Hematopoietic multipotent progenitor cell treated with erythropoietin and hydrocortisone succinate and interleukin-3 and kit ligand, for 15 days (in vitro differentiated cells): ENCODE data around the gene FARP2.

Source experiments
- DNase-seq: peaks from one replicate; pipeline ENCODE4 v3.0.0-alpha.2; 2015; ENCODE audit warnings: low spot score

The FARP2 gene

DNA sequence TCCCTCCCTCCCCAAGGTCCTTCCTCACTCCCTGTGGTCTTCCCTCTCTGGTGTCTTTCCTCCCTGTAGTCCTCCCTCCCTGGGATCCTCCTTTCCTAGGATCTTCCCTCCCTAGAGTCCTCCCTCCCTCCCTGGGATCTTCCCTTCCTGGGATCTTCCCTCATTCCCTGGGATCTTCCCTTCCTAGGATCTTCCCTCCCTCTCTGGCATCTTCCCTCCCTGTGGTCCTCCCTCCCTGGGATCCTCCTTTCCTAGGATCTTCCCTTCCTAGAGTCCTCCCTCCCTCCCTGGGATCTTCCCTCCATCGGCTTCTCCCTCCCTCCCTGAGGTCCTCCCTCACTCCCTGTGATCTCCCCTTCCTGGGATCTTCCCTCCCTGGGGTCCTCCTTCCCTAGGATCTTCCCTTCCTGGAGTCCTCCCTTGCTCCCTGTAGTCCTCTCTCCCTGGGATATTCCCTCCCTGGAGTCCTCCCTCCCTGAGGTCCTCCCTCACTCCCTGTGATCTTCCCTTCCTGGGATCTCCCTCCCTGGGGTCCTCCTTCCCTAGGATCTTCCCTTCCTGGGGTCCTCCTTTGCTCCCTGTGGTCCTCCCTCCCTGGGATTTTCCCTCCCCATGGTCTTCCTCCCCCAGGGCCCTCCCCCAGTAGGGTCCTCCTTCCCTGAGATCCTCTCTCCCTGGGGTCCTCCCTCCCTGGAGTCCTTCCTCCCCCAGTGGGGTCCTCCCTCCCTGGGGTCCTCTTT lies 129.3 kb downstream of the FARP2 start:
- DNase-seq = no peak

DNA sequence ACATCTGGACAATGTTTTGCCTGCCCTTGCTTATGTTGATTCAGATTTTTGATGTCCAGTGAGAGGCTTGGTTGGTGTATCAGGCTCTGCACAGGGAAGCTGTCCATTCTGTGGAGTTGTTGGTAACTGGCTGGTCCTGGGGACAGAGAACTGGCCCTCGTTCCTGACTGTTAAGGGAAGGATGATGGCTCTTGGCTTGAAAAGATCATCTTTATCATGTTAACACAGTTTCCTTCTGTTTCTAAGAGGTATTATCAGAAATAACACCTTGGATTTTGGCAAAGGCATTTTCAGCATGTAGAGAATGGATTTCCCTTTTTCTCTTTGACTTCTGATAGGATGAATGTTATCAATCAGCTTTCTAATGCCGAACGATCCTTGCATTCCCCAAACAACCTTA lies 133.0 kb downstream of the FARP2 start:
- DNase-seq = peak; percentile 74

- peak; percentile 87 for DNase-seq
Measured at GRCh38 chr2:241489733-241490680, 133.9 kb downstream of the FARP2 start.

- DNase-seq = no peak
Measured at GRCh38 chr2:241490825-241491506, 134.9 kb downstream of the FARP2 start.

DNA sequence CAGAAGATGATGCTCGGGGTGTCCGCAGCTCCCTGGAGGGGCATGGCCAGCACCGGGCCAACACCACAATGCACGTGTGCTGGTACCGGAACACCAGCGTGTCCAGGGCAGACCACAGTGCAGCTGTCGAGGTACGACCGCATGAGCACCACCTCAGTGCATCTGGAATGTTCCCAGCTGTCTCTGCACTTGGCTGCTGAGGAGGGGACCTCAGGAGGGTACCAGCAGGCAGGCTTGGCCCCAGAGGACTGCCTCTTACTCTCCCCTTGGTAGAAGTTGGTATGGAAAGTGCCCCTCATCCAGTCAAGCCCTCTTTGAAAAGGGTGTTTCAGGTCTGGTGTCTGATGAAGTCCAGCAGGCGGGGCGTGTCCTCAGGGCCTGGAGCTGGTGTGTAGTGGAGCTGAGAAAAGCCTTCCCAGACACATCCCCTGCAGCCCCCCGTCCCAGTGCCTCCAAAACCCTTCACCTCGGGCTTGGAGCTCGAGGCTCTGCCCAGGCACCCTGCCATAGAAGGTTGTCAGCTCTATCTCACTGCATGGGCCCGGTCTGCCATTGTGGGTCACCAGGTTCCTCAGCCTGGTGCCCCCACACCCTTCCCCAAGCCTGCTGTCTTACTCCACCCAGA lies 135.6 kb downstream of the FARP2 start:
- DNase-seq = no peak

GRCh38 chr2:241492174-241492565 lies 136.1 kb downstream of the FARP2 start:
- DNase-seq = no peak

DNA sequence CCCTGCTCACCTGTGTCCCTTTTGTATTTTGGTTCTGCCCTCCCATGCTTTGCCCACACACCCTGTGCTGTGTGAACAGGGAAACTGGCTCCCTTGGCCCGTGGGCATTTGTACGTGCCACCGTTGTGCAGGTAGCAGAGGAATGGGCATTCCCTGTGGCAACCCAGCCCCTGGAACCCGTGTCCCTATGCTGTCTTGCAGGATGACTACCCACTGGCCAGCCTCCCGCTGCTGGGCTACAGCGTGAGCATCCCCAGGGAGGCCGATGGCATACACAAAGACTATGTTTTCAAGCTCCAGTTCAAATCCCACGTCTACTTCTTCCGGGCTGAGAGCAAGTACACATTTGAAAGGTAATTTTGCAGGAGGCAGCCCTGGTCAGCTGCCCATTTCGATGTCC lies 137.0 kb downstream of the FARP2 start:
- no peak for DNase-seq

DNA sequence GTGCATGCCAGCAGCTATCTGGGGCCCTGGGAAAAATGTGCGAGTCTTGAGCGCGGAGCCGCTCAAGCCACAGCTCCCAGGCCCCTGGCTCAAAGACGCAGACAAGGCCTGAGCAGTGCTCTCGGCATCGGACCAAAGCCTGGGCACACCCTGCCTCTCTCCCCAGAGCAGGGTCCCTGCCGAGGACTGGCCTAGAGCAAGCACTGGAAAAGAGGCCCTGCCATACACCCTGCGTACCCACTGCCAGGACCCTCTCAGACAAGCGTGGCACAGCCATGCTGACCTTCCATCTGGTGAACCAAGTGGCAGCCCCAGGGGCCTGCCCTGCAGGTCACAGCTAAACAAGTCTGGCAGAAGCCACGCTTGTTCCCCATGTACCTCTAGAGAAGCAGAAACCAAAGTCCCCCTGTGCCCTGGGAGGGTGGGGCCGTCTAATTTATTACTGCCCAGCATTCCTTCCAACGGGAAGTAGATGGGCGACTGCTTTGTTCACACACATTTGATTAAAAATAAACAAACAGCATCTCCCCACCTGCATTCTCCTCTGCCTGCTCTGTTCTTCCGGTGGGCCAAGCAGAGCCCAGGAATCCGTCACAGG lies 138.3 kb downstream of the FARP2 start:
- no peak for DNase-seq

DNA sequence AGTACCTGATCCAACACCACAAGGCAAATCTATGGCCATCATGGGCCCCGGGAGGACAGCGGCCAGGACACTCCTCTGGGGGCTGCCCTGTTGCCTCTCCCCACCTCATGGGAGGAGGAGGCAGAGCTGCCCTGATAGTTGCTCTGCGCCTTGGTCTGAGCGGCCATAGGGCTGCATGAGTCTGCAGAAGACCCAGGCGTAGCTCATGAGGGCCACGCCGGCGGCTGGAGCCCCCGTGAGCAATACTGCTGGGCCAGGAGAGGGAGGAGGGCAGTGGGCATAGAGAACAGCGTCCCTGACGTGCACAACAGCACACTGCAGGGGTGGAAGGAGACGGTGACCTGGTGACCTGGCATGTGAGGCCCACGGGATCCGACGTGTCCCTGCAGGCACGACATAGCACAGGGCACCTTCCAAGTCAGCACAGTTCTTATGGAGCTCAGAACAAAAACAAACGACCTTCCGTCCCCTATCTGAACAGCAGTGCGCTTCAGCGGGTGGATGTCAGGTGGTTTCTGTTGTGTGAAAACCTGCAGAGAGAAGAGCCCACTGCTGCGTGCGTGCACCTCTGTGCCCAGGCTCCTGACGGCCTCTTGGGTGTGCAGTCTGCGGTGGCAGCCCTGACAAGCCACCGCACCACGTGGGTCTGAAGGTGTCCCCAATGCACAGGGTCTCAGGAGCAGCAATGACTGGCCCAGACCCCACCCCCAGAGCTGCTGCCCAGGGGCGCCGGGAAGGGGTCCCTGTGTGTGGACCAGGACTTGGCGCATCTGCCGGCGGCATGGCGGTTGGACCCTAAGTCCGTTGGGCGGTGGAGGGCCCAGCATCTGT lies 139.3 kb downstream of the FARP2 start:
- no peak for DNase-seq

- DNase-seq = no peak
Measured at GRCh38 chr2:241496003-241496707, 140.1 kb downstream of the FARP2 start.

DNA sequence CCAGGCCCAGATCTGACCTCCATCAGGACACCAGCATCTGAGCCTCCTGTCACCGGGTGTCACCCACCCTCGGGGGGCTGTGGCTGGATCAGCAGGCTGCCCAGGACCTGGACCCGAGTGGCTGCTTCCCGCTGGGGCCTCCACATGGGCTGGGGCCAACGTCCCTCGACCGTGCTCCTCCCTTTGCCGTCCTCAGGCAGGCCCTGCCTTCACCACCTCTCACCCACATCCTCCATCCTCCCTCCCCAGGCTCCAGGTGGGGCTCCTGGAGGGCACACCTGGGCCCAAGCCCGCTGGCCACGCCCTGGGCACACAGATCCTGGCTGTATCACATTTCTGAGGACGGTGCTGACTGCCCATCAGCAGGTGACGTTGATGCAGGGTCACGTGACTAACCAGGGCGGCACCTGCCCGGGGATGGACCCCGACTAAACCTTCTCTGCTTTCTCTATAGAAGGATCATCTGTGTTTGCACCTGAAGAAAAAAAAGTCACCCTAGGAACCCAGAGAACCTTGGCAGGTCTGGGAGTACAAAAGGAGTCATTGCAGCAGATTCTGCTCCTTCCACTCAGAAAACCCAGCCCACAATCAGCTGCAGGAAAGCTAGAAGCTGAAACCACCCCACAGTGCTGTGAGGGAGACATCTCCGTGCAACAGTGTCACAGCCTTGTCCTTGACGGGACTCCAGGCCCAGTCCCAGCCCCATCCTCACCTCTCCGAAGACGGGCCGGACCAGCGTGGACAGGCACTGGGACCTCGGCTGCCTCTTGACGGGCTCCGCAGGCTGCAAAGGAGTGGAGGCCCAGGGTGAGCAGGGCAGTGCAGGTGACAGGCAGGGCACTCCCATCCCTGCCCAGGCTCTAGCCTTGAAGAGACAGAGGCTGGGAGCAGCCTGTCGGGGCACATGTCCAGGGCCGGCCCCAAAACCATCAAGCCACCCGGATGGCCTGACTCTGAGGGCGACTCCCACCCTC lies 141.1 kb downstream of the FARP2 start:
- no peak for DNase-seq

DNA sequence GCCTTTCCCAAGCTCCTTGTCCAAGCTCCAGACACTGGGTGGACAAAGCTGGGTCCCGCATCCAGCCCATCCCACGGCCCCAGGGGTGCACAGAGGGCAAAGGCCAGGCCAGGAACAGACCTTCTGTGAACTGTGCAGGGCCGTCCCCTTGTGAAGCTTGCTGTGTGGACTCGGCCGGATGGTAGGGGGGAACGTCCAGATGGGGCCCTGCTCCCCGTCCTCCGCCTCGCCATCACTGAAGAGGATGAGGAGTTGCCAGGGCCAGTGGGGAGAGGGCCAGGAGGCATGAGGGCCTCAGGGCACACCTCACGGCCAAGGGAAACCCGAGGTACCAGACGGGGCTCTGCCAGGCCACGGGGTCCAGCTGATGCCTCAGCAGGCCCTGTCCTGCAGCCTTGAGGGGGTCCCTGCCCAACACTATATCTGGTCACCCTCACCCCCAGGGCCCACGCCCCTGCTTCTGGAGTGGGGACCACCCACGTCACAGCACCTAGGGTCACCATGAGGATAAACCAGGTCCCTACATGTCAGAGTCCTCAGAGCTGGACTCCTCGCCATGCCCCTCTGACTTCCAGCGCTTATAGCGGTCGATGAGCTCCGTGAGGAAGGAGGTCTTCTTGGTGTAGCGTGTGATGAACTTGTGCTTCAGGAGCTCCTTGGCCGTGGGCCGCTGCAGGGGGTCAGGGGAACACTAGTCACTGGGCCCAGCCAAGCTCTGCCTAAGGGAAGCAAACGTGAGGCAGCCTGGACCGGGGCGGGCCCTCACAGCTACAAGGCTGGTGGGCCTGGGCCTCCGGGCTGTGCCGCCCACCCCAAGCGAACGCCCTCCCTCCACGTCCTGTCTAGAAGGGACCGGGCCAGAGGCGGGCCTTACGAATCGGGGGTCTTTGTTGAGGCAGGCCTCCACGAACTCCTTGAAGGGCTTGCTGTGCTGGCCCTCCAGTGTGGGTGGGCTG lies 142.3 kb downstream of the FARP2 start:
- no peak for DNase-seq

DNA sequence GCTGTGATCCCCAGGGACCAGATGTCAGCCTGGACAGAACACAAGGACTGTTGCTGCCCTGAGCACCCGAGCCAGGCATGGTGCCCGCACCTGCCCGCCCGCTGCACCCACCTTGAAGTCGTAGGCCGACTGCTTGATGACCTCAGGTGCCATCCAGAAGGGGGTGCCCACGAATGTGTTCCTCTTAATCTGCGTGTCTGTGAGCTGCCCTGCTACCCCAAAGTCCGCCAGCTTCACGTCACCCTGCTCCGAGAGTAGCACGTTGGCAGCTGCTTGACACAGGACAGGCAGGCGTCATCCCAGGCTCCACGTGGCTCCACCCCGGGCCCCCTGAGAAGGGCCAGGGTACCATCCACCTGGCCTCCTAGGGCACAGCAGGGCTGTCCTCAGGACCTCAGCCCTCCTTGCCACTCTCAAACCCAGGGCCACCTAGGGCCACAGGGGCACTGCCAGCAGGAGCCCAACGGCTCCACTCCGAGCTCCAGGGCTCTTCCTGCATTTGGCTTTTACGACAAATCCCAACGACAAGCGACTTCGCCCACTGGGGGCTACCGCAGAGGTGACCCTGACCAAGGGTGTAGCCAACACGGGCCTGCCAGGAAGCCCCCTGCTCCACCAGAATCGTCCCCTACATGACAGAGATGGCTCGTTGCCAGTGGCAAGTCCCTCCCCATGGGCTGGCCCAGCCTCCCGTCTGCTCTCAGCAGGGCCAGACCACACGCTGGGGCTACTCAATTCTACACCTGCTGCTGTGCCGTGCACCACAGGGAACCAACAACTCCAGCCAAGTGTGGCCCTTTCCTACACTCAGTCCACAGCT lies 143.3 kb downstream of the FARP2 start:
- no peak for DNase-seq

GRCh38 chr2:241500016-241500415 lies 143.9 kb downstream of the FARP2 start:
- DNase-seq = no peak

DNA sequence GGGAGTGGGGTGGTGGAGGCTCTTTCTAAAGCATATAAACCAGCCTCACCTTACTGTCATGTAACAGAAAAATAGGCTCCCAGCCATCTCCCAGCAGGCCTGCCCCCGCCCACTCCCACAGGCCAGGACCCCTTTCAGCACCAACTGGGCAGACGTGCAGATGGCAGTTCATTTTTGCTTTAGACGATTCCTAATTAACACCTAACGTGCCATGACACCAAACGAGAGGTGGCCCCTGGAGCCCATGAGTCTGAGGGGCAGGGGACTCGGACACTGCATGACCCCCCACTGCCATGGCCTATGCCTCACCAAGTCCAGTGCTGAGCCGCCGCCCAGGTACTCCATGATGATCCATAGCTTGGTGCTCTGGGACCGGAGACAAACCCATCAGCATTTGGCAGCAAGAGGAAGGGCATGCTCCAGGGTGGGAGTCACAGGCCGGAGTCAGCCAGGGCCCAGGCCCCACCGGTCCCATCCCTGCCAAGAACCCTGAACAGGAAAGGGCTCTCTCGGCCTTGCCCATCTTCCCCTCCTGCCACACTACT lies 144.4 kb downstream of the FARP2 start:
- no peak for DNase-seq

DNA sequence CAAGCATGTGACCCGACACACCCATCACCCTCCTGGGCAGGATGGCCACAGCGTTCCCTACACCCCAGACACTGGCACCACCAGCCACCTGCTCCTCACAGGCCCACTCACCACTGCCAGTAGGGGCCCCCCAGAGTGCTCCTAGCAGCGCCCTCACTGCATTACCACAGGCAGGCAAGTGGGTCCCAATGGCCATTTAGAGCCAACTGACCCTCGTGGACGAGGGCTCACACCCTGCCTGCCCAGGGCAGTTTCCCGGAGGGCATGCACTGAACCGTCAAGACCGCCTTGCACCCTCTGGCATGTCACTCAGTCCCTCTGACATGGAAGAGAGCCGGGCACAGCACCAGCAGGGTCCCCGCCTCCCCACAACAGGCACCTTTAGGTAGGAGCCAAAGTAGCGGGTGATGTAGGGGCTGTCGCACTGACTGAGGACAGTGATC lies 145.0 kb downstream of the FARP2 start:
- DNase-seq = no peak

GRCh38 chr2:241501551-241501950 lies 145.5 kb downstream of the FARP2 start:
- no peak for DNase-seq
